CD4-positive, alpha-beta T cell treated with Interleukin-1 beta for 1 hour (primary cell): Measurements from ENCODE around the gene SMAD1.

Experiments
- DNase-seq, 2 donors: peaks; one replicate each; pipeline ENCODE4 v3.0.0-alpha.2; 2020 to 2022

The SMAD1 gene

GRCh38 chr4:145490361-145490760 lies 8.7 kb downstream of the SMAD1 start:
- DNase-seq: no peak

- DNase-seq: no peak
These were observed 9.1 kb downstream of the SMAD1 start for GRCh38 chr4:145490796-145491195.

GRCh38 chr4:145492376-145492775 lies 10.7 kb downstream of the SMAD1 start:
- DNase-seq: no peak

- no peak for DNase-seq
These were observed 11.5 kb downstream of the SMAD1 start for GRCh38 chr4:145493166-145493565.

- no peak for DNase-seq
These were observed 13.1 kb downstream of the SMAD1 start for GRCh38 chr4:145494666-145495270.

- no peak for DNase-seq
These were observed 14.6 kb downstream of the SMAD1 start for GRCh38 chr4:145496292-145496691.

GRCh38 chr4:145497199-145498149 lies 15.8 kb downstream of the SMAD1 start:
- no peak for DNase-seq

GRCh38 chr4:145498430-145498829 lies 16.8 kb downstream of the SMAD1 start:
- DNase-seq: no peak

- no peak for DNase-seq
These were observed 19.5 kb downstream of the SMAD1 start for GRCh38 chr4:145501051-145501660.

- no peak for DNase-seq
These were observed 21.2 kb downstream of the SMAD1 start for GRCh38 chr4:145502809-145503208.

- no peak for DNase-seq
These were observed 21.9 kb downstream of the SMAD1 start for GRCh38 chr4:145503486-145504072.

GRCh38 chr4:145505995-145506394 lies 24.3 kb downstream of the SMAD1 start:
- no peak for DNase-seq

GRCh38 chr4:145507636-145508035 lies 26.0 kb downstream of the SMAD1 start:
- DNase-seq: no peak

GRCh38 chr4:145511913-145512522 lies 30.4 kb downstream of the SMAD1 start:
- no peak for DNase-seq

GRCh38 chr4:145513020-145513621 lies 31.5 kb downstream of the SMAD1 start:
- DNase-seq: no peak

GRCh38 chr4:145520172-145520571 lies 38.5 kb downstream of the SMAD1 start:
- no peak for DNase-seq

GRCh38 chr4:145521282-145521681 lies 39.6 kb downstream of the SMAD1 start:
- DNase-seq: no peak

GRCh38 chr4:145523117-145523516 lies 41.5 kb downstream of the SMAD1 start:
- DNase-seq: no peak

- DNase-seq: no peak
These were observed 42.9 kb downstream of the SMAD1 start for GRCh38 chr4:145524552-145524951.

- DNase-seq: no peak
These were observed 43.7 kb downstream of the SMAD1 start for GRCh38 chr4:145525291-145525740.

- DNase-seq: no peak
These were observed 46.1 kb downstream of the SMAD1 start for GRCh38 chr4:145527773-145528172.

GRCh38 chr4:145528601-145529000 lies 46.9 kb downstream of the SMAD1 start:
- DNase-seq: no peak
